BJ (cell line): Measurements from ENCODE around the gene GPATCH4. TPM values are rescaled to one million over a fixed set of nuclear protein-coding genes. Genes with fewer than 3 reads are reported as not detected.

Experiments used
- CTCF ChIA-PET: fragments of 350-600 bp; formaldehyde crosslinking; extraction: SDS; loops from one replicate; lab custom pipeline; 2021; ENCODE audit warnings: antibody characterized with exemption, inconsistent platforms; lab: Yijun Ruan, JAX
- POLR2A ChIA-PET: fragments of 300-600 bp; sonication (Branson Sonifier 250); formaldehyde crosslinking; extraction: SDS; loops from one replicate; lab custom pipeline; 2021; ENCODE audit warnings: antibody characterized with exemption; lab: Charles Lee
- DNase-seq: peaks from one replicate; pipeline ENCODE4 v3.0.0-alpha.2; 2011; ENCODE audit warnings: low read depth
- H3K27me3 ChIP-seq: 2 replicates; pipeline ENCODE4 v1.6.0; 2011; ENCODE audit warnings: low read length; ENCODE audit not compliant: control insufficient read depth, insufficient read depth
- H3K36me3 ChIP-seq: 2 replicates; pipeline ENCODE4 v1.5.1; 2011; ENCODE audit warnings: low read length; ENCODE audit not compliant: control insufficient read depth, insufficient read depth
- H3K4me3 ChIP-seq: 2 replicates; pipeline ENCODE4 v1.5.1; 2011; ENCODE audit warnings: low read depth, mild to moderate bottlenecking, control low read depth, low read length
- CTCF ChIP-seq: IDR thresholded peaks from 2 replicates; pipeline ENCODE4 v1.5.1; 2011; ENCODE audit warnings: low read depth, mild to moderate bottlenecking, control low read depth, inconsistent platforms, low read length, moderate library complexity; ENCODE audit not compliant: insufficient read depth
- polyA minus RNA-seq: library from RNA; depleted of rRNA, polyadenylated mRNA; stranded (reverse); fragments of >200 nt; gene quantifications from 2 replicates; pipeline ENCODE4 v1.2.3, GENCODE V29; 2011; rRNA and poly(A)+ RNA removed
- polyA plus RNA-seq: library from polyadenylated mRNA; depleted of rRNA; stranded (reverse); fragments of >200 nt; gene quantifications from 2 replicates; pipeline ENCODE4 v1.2.3, GENCODE V29; 2011; rRNA removed

GPATCH4 gene
- polyA plus RNA-seq = 21.2 and 23.9 TPM in 2 replicates
- polyA minus RNA-seq = 11.4 and 11.5 TPM in 2 replicates

DNA sequence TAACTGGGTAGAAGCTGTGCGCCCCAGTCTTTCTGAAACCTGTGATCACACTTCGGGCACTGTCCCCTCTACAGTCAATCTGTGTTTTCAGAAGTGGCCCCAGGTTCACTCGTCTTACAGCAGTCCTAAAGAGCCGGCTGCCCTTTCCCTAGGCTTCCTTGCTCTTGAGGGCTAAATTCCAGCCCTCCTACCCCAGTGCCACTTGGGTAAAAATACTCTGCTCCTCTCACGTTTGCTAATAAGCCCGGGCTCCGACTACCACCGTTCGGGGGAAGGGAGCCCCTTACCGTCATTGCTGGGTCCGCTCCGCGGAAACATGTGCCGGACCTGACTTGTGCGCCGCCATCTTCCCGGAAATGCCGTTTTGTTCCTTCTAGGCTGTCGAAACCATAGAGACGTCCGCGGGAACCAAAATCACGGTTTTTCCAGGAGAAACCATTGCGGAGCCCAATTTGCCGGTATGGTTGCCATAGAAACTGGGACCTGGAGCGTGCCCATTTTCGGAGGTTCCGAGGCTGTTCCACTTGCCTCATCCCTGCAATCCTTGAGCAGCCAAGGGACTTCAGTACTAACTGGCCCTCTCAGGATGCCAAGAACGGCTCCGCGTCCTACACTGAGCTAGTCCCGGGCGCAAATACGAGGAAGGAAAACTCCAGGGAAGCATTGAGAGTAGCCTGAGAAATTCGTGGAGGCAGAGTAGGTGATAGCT, at the start of gene GPATCH4:
Gene GPATCH4 (minus strand): TSS at position 358 of the 709 bp plus-strand sequence.
- CTCF ChIA-PET = interaction anchor here (0.7 to 2.7 kb wide), 7 partner anchors 10 to 215 kb away, joined by 3 to 12 read pairs (median 4); partner anchors contain the start of genes MEF2D and NAXE
- Histone ChIP-seq H3K4me3 (peak within 1 kb of the TSS; percentile 64), H3K36me3 (peaks cover 6% of the 10 kb centered on the region), H3K27me3 (no peaks in the 10 kb centered on the region)
- no peak for TF ChIP-seq CTCF
- DNase-seq = peak; percentile 69
- POLR2A ChIA-PET = no interaction called here

DNA sequence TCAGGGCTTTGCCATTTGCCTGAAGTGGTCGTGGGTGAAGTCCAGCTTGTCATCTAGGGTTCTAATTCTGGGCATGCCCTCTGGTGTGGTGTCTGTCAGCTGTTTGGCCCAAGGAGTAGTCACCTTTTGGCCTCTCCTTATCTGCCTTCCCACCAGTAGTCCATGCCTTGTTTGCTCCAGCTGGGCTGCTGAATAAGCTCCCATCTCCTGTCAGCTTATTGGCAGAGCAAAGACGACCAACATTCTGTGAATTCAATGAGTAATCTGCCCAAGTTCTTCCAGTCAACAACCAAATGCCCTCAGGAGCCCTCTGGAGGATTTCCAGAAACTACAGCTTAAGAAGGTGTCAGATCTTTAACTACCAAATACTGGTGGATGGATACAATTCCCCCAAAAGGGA, 47.7 kb upstream of the GPATCH4 start:
- ChIA-PET CTCF (interaction anchor here (1.1 to 3.5 kb wide), 7 partner anchors 8 to 77 kb away, joined by 3 to 32 read pairs (median 9); no protein-coding TSS in a partner anchor), POLR2A (interaction anchor here (0.6 kb wide), 1 partner anchor 121 kb away, joined by 4 read pairs; no protein-coding TSS in a partner anchor)
- H3K27me3 ChIP-seq = peaks cover 46% of the 10 kb centered on the region
- no peaks in the 10 kb centered on the region for H3K36me3 ChIP-seq
- no peak overlapping the region for H3K4me3 ChIP-seq
- no peak for TF ChIP-seq CTCF
- no peak for DNase-seq

DNA sequence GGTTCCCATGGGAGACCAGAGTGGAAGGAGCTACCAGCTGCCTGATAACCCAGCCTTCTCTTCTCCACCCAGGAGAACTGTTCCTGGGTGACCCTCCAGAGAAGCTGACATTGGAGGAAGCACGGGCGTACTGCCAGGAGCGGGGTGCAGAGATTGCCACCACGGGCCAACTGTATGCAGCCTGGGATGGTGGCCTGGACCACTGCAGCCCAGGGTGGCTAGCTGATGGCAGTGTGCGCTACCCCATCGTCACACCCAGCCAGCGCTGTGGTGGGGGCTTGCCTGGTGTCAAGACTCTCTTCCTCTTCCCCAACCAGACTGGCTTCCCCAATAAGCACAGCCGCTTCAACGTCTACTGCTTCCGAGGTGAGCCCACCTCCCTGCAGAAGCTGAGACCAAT, 47.2 kb upstream of the GPATCH4 start:
- no peak for TF ChIP-seq CTCF
- no peak overlapping the region for H3K4me3 ChIP-seq
- no peak for DNase-seq
- CTCF ChIA-PET = interaction anchor here (0.6 to 3.5 kb wide), 7 partner anchors 8 to 78 kb away, joined by 3 to 32 read pairs (median 9); no protein-coding TSS in a partner anchor
- no peaks in the 10 kb centered on the region for H3K36me3 ChIP-seq
- POLR2A ChIA-PET = no interaction called here
- peaks cover 51% of the 10 kb centered on the region for H3K27me3 ChIP-seq

DNA sequence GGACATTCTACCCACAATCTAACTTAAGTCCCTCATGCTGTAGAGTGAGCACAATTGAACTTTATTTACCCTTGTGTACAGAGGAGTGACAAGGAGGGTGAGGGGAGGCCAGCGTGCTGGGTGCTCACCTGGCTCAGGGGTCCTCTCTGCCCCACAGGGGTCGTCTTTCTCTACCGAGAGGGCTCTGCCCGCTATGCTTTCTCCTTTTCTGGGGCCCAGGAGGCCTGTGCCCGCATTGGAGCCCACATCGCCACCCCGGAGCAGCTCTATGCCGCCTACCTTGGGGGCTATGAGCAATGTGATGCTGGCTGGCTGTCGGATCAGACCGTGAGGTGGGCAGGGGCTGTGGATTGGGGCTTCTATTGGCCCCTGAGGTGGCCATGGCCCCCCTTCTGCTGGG, 46.1 kb upstream of the GPATCH4 start:
- POLR2A ChIA-PET = no interaction called here
- H3K4me3 ChIP-seq = no peak overlapping the region
- no peak for TF ChIP-seq CTCF
- CTCF ChIA-PET = interaction anchor here (1.4 to 2.9 kb wide), 3 partner anchors 9 to 11 kb away, joined by 3 to 19 read pairs (median 9); no protein-coding TSS in a partner anchor
- H3K27me3 ChIP-seq = peaks cover 61% of the 10 kb centered on the region
- H3K36me3 ChIP-seq = no peaks in the 10 kb centered on the region
- DNase-seq = no peak

- ChIA-PET POLR2A (no interaction called here), CTCF (interaction anchor here (1.4 to 2.9 kb wide), 4 partner anchors 10 to 31 kb away, joined by 3 to 9 read pairs (median 6); partner anchors contain the start of gene NES)
- H3K27me3 ChIP-seq = peaks cover 64% of the 10 kb centered on the region
- H3K4me3 ChIP-seq = no peak overlapping the region
- no peaks in the 10 kb centered on the region for H3K36me3 ChIP-seq
- no peak for DNase-seq
- no peak for TF ChIP-seq CTCF
These were observed 45.5 kb upstream of the GPATCH4 start for GRCh38 chr1:156646738-156647211.
